Hematopoietic multipotent progenitor cell treated with erythropoietin and hydrocortisone succinate and interleukin-3 and kit ligand, for 15 days (in vitro differentiated cells): ENCODE data around the gene CREB1.
"Not testable (repeated sequence)": the region's sequence is repeated elsewhere in the genome, so short reads cannot be mapped to it uniquely, and the experiment has no call there.

Source experiments
- DNase-seq: peaks from one replicate; pipeline ENCODE4 v3.0.0-alpha.2; 2015; ENCODE audit warnings: low spot score

Gene CREB1

DNA sequence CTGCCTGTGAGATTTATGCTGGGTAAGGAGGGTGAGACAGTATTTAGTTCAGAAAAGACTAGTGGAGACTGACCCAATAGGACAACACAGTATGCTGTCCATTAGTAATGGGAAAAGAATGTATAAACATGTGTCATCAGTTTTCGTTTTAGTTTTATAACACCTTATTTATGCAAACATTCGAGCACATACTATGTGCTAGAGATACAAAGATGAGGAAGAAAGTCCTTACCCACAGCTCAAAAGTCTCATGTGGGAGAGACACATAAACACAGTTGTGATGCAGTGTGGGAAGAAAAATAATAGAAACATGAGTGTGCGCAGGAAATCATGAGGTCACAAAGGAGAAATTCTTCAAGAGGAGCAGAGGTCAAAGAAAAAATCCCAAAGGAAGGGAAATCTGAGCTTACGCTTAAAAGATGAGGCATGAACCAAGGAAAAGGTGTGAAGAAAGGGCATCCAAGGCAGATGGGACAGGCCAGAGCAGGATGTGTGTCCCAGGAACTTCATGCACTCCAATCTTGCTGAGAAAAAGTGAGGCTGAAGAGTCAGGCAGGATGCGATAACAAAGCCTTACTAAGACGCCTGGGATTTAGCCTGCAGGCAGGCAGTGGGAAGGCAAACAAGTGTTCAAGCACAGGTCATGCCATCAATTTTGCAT, 87.4 kb downstream of the CREB1 start:
- DNase-seq = no peak

DNA sequence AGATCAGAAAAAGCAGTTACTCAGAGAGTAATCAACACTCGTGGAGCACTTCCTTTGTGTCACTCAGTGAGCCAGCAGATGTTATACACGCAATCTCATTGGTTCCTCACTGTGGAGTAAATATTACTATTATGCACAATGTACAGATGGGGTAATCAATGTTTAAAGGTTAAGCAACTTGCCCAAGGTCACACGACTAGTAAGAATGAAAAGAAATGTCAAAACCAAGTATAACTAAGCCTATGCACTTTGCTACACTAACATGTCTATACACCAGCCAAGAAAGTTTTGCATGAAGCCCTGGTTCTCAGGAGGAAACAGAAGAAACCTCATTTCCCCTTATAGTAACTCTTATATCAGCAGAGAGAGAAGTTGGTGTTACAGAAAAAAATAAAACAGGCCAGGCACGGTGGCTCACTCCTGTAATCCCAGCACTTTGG, 90.0 kb downstream of the CREB1 start:
- DNase-seq = no peak

DNA sequence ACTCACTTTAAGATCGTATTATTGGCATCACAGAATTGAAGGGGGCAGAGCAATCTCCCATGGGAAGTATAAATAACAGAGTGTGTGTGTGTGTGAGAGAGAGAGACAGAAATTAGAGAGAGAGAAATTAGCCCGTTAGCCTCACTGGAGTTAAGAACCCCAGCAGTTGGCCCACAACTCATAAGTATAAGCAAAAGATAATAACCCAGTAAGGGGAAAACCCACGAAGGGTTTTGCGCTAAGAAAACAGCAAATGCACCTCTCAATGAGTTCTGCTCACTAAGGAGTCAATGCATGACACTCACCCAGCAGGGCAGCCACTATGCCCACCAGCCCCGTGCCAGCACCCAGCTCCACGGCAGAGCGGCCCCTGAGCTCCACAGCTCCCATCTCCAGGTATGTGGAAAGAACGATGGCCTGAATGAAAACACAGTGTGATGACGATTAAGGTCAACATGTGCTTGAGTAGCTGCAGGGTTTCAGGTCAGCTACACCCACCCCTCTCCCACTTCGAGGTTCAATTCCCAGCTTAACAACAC, 91.8 kb downstream of the CREB1 start:
- no peak for DNase-seq

DNA sequence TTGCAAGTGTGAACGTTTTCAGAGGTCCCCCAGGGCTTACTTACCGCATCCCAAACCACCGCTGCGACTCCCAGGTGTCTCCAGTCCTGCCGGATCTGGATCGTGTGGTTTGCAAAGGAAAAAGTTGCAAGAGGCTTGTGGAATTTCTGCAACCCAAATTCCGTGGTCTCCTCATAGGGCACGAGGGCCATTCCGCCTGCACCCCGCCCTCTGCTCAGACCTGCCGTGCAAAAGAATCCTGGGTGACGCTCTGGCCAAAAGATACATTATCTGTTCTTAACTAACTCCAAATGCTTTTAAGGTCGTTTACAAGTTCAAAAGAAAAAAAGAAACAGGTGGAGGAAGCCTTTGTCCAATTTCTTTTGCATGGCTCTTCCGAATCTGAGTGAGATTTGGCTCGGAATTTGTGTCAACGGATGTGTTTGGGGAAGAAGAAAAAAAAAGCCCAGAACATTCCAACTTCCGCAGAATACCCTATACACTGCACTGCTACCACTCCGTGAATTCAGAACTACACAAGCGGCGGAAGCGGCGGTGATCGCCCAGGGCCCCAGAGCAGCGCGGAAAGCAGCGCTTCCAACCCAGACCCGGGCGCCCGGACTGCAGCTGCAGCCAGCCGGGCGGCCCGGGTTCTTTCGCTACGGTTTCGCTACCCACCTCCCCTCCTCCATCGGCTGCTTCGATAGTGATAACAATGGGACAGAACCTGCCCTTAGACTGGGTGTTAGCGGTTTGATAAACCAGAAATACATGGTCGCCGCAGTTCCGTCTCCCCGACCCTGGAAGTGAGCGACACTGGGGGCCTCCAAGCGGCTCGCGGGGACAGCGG, 94.6 kb downstream of the CREB1 start:
- DNase-seq = peak; percentile 44

DNA sequence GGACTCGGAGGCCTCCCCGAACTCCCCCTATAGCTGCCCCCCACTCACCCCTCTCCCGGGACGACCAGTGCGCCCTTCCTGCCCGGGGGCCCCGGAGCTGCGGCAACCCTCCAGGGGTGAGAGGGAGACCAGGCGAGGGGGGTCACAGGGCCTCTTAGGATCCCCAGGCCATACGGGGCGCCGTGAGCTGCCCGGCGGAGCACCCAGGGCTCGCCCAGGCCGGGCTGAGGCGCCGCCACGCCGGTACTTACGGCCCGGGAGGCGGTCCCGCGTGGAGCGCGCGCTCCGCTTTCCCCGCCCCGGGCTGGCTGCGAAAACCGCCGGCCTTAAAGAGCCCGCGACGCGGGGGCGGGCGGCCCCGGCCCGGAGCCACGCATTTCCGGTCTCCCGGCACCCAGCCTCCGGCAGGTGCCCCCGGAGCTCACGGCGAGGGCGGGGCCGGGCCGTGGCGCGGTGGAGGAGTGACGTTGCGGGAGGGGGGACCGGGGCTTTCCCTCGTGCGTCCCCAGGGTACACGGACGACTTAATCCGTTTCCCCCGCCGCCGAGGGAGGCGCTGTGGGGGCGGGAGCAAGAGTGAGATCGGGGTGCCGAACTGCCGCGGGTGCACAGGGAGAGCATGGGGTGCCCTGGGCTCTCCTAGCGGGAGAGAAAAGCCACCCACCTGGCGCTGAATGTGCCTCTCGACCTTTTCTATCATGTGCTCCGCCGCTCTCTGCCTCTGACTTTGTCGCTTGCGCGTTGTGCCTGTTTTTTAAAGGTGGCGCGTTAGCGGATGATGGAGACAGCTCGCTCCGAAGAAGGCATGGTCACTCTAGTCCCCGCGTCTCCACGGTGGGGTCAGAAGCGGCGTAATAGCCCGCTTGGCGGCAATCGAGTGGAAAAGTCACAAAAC, 95.5 kb downstream of the CREB1 start, which contains the start of gene METTL21A:
TSS of gene METTL21A (minus strand) at position 381 of the 894 bp plus-strand sequence. CDS start 1,019 bp downstream, outside the sequence.
- peak; percentile 89 for DNase-seq

DNA sequence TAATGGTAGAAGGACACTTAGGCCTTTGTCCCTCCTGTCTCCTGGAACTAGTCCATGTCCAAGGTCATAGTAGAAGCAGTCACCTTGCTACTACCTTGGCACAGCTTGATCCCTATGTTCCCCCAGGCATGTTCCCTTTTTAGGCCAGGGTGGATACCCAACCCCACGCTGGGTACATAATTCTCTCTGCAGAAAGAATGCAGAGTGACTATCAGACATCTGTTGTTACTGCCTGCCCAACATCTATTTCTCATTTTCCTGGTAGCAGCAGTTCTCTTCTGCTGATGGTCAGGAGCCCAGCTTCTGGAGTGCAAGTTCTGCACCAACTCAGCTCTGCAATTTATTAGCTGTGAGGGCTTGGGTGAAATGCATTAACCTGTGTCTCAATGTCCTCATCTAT, 99.8 kb downstream of the CREB1 start:
- no peak for DNase-seq

DNA sequence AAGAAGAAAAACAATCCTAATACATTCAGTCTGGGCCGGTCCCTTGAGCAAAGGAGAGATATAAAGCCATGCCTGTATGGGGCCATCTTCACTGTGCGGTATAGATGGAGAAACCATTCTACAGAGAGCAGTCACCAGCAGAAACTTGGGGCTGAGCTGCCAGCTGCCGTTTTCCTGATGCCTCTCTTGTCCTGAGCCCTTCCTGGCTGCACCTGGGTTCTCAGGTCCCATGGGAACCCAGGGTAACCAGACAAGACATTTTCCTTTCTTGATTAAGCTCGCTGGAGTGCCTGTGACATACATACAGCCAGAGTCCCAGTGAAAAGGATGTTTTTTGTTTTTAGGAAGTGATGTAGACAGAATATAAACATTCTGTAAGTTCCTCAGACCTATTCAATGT, 100.7 kb downstream of the CREB1 start:
- DNase-seq = no peak

DNA sequence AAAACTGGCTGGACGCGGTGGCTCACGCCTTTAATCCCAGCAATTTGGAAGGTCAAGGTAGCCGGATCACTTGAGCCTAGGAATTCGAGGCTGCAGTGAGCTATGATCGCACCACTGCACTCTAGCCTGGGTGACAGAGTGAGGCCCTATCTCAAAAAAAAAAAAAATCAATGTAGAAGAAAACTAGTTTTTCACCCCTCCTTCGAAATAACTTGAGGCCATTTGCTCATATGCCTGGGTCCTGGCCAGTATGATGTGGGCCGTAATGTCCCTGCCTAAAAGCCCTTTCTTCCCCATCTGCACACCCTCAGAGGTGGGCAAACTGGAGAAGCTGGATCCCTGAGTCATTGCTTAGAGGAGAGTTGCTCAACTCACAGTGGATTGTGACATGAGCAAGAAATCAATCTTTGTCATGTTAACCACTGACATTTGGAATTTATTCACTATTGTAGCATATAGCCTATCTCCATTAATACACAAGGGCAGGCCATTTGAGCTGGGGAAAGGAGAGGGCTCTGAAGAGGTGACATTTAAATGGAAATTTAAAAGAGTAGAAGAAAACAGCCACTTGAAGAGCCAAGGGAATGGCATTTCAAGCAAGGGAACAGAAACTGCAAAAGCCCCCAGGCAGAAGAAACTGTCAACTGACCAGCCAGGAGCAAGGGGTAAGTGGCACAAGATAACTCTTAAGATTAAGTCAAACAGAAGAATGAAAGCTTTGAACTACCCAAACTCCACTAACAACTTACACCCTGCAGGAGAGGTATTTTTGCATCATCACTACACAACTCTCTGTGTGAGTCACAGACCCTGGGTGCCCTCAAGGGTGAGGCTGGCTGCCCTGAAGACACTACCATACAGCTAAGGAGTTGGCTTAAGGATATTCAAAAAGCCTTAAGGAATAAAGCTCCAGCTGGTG, 103.1 kb downstream of the CREB1 start:
- no peak for DNase-seq

DNA sequence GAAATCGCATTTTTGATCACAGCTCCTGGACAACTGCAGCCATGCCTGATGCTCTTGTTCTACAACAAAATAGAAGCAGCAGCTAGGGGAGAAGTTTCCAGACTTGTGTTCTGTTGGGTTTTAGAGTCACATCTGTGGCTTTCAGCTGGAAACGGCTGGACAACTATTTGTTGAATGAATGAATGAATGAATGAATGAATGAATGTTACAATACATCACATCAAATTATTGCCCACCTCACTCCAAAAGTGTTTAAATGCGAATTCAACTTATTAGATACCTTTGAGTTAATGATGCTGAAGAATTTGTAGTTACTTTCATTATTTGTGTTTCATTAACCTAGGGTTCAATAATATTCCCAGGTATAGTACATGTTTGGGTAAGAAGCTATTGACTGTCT, 103.9 kb downstream of the CREB1 start:
- no peak for DNase-seq

DNA sequence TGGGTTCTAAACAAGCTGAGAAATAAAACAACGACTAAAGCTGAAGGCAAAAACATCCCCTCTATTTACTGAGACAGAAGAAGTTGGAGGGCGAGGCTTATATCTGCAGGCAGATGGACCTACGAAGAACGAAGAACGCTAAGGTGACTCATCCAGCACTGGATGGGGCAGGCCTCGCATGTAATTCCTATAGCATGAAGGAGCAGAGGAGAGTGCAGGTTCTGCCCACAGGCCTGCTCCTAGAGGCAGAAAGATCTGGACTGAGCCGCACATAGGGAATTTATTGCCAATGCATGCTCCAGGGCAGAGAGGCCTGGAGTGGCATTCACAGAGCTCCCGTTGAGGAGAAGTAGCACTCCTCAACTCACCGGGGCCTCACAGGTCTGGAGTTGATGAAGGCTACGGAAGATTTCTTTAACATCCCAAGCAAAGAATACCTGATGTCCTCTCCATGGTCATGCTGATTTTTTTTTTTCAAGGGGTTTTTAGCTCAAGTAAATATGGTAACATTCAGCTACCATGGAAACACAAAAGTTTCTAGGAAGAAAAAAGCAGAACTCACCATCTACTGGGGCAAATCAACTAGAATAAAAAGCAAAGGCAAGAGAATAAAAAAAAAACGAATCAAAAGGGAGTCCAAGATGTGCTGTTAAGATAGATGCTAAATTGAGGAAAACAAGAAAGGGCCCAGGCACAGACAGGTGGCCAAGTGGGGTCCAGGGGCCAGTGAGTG, 105.9 kb downstream of the CREB1 start:
- no peak for DNase-seq

DNA sequence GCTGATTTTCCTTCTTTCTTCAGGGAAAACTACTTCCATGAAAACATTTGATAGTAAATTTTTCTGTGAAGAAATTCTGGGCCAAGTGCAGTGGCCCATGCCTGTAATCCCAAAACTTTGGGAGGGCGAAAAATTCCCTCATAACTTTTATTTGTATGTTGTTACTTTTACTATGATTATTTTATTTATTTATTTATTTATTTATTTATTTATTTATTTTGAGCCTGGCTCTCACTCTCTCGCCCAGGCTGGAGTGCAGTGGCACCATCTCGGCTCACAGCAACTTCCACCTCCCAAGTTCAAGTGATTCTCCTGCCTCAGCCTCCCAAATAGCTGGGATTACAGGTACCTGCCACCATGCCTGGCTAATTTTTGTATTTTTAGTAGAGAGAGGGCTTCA, 109.5 kb downstream of the CREB1 start:
- not testable (repeated sequence) for DNase-seq

DNA sequence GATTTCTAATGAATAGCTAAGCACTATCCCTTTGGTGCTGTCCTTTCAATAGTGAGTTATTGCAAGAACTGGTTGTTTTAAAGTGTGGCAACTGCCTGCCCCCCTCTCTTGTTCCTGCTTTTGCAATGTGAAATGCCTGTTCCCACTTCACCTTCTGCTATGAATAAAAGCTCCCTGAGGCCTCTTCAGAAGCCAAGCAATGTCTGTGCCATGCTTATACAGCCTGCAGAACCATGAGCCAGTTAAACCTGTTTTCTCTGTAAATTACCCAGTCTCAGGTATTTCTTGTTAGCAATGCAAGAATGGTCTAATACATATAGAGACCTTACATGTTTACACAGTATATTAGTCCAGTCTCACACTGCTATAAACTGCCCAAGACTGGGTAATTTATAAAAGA, 110.4 kb downstream of the CREB1 start:
- no peak for DNase-seq

DNA sequence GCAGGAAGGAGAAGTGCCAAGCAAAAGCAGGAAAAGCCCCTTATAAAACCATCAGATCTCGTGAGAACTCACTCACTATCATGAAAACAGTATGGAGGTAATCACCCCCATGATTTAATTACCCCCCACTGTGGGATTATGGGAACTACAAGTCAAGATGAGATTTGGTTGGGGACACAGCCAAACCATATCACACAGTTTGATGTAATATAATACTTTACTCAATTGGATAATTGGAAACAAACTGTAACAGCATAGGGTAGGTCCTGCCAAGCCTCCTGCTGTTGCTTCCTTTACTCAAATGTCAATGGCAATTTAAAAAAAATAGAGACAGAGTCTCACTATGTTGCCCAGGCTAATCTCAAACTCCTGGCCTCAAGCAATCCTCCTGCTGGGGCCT, 110.9 kb downstream of the CREB1 start:
- DNase-seq = no peak

DNA sequence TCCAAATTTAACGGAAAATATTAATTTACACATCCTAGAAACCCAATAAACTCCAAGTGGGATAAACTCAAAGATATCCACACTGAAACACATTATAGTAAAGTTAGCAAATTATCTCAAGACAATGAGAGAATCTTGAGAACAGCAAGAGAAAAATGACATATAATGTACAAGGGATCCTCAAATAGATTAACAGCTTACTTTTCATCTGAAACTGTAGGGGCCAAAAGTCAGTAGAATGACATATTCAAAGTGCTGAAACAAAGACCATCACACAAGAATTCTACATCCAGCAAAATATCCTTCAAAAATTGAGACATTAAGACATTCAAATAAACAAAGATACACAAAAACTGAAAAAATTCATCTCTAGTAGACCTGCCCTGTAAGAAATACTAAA, 114.1 kb downstream of the CREB1 start:
- DNase-seq = no peak

DNA sequence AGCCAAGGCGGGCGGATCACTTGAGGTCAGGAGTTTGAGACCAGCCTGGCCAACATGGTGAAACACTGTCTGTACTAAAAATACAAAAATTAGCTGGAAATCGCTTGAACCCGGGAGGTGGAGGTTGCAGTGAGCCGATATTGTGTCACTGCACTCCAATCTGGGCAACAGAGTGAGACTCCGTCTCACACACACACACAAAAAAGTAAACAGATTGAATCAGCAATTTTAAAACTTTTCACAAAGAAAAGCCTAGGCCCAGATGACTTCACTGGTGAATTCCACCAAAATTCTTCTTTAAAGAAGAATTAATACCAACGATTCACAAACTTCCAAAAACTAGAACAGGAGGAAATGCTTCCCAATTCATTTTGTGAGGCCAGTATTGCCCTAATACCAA, 116.8 kb downstream of the CREB1 start:
- not testable (repeated sequence) for DNase-seq
